Measurements from ENCODE around the gene MAGI1. TPM values are rescaled to one million over a fixed set of nuclear protein-coding genes. Genes with fewer than 3 reads are reported as not detected.

Gene MAGI1
- total RNA-seq, 1 donor from 2014 or later = not detected

- Mint-ChIP-seq H3K4me1 (no peaks in the 10 kb centered on the region), H3K36me3 (ENCODE audit: low read depth) (no peaks in the 10 kb centered on the region), H3K9me3 (no peaks in the 10 kb centered on the region), H3K27ac (no peak overlapping the region), H3K27me3 (no peaks in the 10 kb centered on the region), H3K4me3 (no peak overlapping the region)
- ATAC-seq (ENCODE audit: low read depth) (no peak), DNase-seq (no peak)
- POLR2A ChIA-PET = no interaction called here
- intact Hi-C loops (cut with micrococcal nuclease) = no loop called here
- CTCF ChIA-PET = no interaction called here
- TF ChIP-seq CTCF (IDR thresholded peaks at IDR 0.05) = no peak
Observed at GRCh38 chr3:65669163-65669875, 369.4 kb downstream of the MAGI1 start.

GRCh38 chr3:65667963-65668362, 370.8 kb downstream of the MAGI1 start:
- H3K27me3 Mint-ChIP-seq = no peaks in the 10 kb centered on the region
- intact Hi-C loops (cut with micrococcal nuclease) = no loop called here
- ATAC-seq (ENCODE audit: low read depth) = no peak
- no peaks in the 10 kb centered on the region for H3K36me3 Mint-ChIP-seq (ENCODE audit: low read depth)
- DNase-seq = no peak
- TF ChIP-seq CTCF (IDR thresholded peaks at IDR 0.05) = no peak
- no peaks in the 10 kb centered on the region for H3K4me1 Mint-ChIP-seq
- no peak overlapping the region for H3K27ac Mint-ChIP-seq
- no peaks in the 10 kb centered on the region for H3K9me3 Mint-ChIP-seq
- H3K4me3 Mint-ChIP-seq = no peak overlapping the region
- ChIA-PET CTCF (no interaction called here), POLR2A (no interaction called here)

DNA sequence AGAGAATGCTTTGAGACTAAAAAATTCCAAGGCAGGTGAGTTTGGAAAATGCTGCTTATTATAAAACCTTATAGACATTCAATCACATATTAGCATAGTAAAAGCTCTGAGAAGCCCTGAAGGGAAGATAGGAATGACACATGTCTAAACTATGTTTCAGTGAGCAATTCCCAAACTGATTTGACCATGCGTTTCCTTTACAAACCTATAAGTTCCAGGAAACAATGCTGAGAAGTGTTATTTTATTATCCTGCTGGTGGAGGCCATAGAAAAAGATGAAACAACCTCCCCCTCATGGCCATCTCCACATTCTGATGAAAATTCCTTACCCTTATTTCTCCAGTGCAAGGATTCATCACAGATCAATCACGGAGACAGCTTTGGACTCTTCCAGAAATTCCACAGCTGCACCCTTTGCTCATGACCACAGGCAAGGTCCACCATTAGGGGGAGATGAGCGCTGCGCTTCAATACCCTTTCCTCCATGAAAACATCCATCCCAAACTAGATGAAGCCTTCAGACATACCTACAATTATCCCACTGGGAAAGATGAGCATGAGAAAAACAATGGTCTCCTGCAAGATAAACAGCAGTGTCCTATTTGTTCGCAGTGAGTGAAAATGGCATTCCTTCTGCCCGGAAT, 372.1 kb downstream of the MAGI1 start:
- H3K36me3 Mint-ChIP-seq (ENCODE audit: low read depth) = no peaks in the 10 kb centered on the region
- DNase-seq = no peak
- H3K27ac Mint-ChIP-seq = no peak overlapping the region
- intact Hi-C loops (cut with micrococcal nuclease) = no loop called here
- no peaks in the 10 kb centered on the region for H3K27me3 Mint-ChIP-seq
- ChIA-PET POLR2A (no interaction called here), CTCF (no interaction called here)
- no peak for TF ChIP-seq CTCF (IDR thresholded peaks at IDR 0.05)
- no peaks in the 10 kb centered on the region for H3K9me3 Mint-ChIP-seq
- H3K4me3 Mint-ChIP-seq = no peak overlapping the region
- no peak for ATAC-seq (ENCODE audit: low read depth)
- H3K4me1 Mint-ChIP-seq = no peaks in the 10 kb centered on the region

DNA sequence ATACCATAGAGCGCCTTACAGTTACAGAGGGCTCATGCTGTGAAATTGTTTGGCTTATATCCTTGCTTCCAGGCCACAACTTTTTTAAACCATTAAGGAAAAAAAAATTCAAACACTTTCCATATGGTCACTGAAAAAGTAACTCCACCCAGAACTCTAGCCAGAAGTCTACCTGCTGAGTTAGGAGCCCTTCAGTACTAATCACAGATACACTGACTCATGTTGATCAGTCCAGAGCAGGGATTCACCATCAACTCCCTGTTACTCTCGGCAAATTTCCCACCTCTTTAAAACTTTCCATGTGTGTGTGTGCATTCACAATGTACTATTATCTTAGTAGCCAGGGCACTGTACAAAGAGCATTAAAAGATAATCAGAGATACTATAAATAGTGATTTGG, 372.8 kb downstream of the MAGI1 start:
- intact Hi-C loops (cut with micrococcal nuclease) = no loop called here
- Mint-ChIP-seq H3K4me3 (no peak overlapping the region), H3K4me1 (no peaks in the 10 kb centered on the region), H3K36me3 (ENCODE audit: low read depth) (no peaks in the 10 kb centered on the region), H3K27me3 (no peaks in the 10 kb centered on the region), H3K9me3 (no peaks in the 10 kb centered on the region), H3K27ac (no peak overlapping the region)
- TF ChIP-seq CTCF (IDR thresholded peaks at IDR 0.05) = no peak
- no peak for ATAC-seq (ENCODE audit: low read depth)
- ChIA-PET POLR2A (no interaction called here), CTCF (no interaction called here)
- DNase-seq = no peak

- POLR2A ChIA-PET = no interaction called here
- H3K9me3 Mint-ChIP-seq = peaks cover under 1% of the 10 kb centered on the region
- no peak overlapping the region for H3K27ac Mint-ChIP-seq
- ATAC-seq (ENCODE audit: low read depth) (no peak), DNase-seq (no peak)
- no peaks in the 10 kb centered on the region for H3K36me3 Mint-ChIP-seq (ENCODE audit: low read depth)
- H3K4me1 Mint-ChIP-seq = no peaks in the 10 kb centered on the region
- no peak overlapping the region for H3K4me3 Mint-ChIP-seq
- no peak for TF ChIP-seq CTCF (IDR thresholded peaks at IDR 0.05)
- intact Hi-C loops (cut with micrococcal nuclease) = no loop called here
- CTCF ChIA-PET = no interaction called here
- no peaks in the 10 kb centered on the region for H3K27me3 Mint-ChIP-seq
Observed at GRCh38 chr3:65664931-65665330, 373.8 kb downstream of the MAGI1 start.

Measured in activated B cell treated with CpG ODN at 0.5 μM for 24 hours (primary cell).